Endothelial cell of umbilical vein (primary cell): ENCODE data around the gene INPP5F. TPM values are rescaled to one million over a fixed set of nuclear protein-coding genes. Genes with fewer than 3 reads are reported as not detected.

Source experiments
- BruUV-seq: library from RNA; stranded (reverse); fragments of 400-500 nt; replicated peaks from 2 replicates; lab custom pipeline; 2021; lab: Mats Ljungman, UMichigan
- CTCF ChIA-PET: fragments of 300-600, 350-600 bp; sonication (Branson Sonifier 250); formaldehyde crosslinking; loops from one replicate; lab custom pipeline; 2021; ENCODE audit warnings: antibody characterized with exemption, inconsistent platforms; lab: Charles Lee
- POLR2A ChIA-PET: fragments of 300-600, 350-600 bp; sonication (Branson Sonifier 250); formaldehyde crosslinking; loops from one replicate; lab custom pipeline; 2021; ENCODE audit warnings: antibody characterized with exemption, inconsistent platforms; lab: Charles Lee
- DNase-seq: peaks from one replicate; pipeline ENCODE4 v3.0.0-alpha.2; 2011; ENCODE audit warnings: low read depth, low spot score
- FAIRE-seq: peaks from 2 replicates; lab custom pipeline; 2011; peaks lifted over from hg19 to GRCh38; lab: Jason Lieb, UNC
- H2AFZ ChIP-seq: 2 replicates; pipeline ENCODE4 v1.6.0; 2012; ENCODE audit warnings: low read depth, low read length, control low read depth, inconsistent platforms
- H3K27ac ChIP-seq: 2 replicates; pipeline ENCODE4 v1.5.1; 2011; ENCODE audit warnings: low read depth, mild to moderate bottlenecking, control low read depth, low read length, moderate library complexity; ENCODE audit not compliant: insufficient read depth
- H3K27me3 ChIP-seq, 2 experiments: 2 replicates each; pipeline versions ENCODE4 v1.6.0 to v1.6.1; 2011; ENCODE audit warnings: low read length in 2 of 2, mixed read lengths in 1 of 2; ENCODE audit not compliant: control insufficient read depth in 2 of 2, insufficient read depth in 2 of 2
- H3K36me3 ChIP-seq, 2 experiments: 2 replicates in 1 of 2; 3 replicates in 1 of 2; pipeline ENCODE4 v1.5.1; 2011; ENCODE audit warnings: low read length in 2 of 2, mild to moderate bottlenecking in 1 of 2, moderate library complexity in 1 of 2; ENCODE audit not compliant: control insufficient read depth in 2 of 2, insufficient read depth in 2 of 2; ENCODE audit errors: extremely low read depth in 1 of 2
- H3K4me1 ChIP-seq: 3 replicates; pipeline ENCODE4 v1.5.1; 2011; ENCODE audit warnings: mild to moderate bottlenecking, low read length; ENCODE audit not compliant: control insufficient read depth, insufficient read depth; ENCODE audit errors: extremely low read depth
- H3K4me2 ChIP-seq: 2 replicates; pipeline ENCODE4 v1.6.1; 2011; ENCODE audit warnings: low read length, control low read depth, mixed read lengths; ENCODE audit not compliant: insufficient read depth
- H3K4me3 ChIP-seq, 3 experiments: fragments of 200-600 bp in 1 of 3; sonication (generic), shearing (Covaris generic) in 1 of 3; replicated peaks in 1 of 3; 2 replicates each; pipeline ENCODE4 v1.5.1; 2011 to 2016; ENCODE audit warnings: control low read depth in 3 of 3, low read length in 3 of 3, mild to moderate bottlenecking in 2 of 3, inconsistent platforms in 1 of 3, low read depth in 1 of 3, moderate library complexity in 1 of 3; ENCODE audit not compliant: insufficient read depth in 1 of 3
- H3K79me2 ChIP-seq: 2 replicates; pipeline ENCODE4 v1.6.0; 2012; ENCODE audit warnings: low read length, inconsistent platforms; ENCODE audit not compliant: control insufficient read depth, insufficient read depth
- H3K9ac ChIP-seq: replicated peaks from 2 replicates; pipeline ENCODE3; 2011; ENCODE audit warnings: low read length, control low read depth; ENCODE audit not compliant: insufficient read depth; ENCODE audit errors: extremely low read depth
- H3K9me1 ChIP-seq: replicated peaks from 3 replicates; pipeline ENCODE4 v1.6.0; 2011; ENCODE audit warnings: mild to moderate bottlenecking, low read length; ENCODE audit not compliant: control insufficient read depth, insufficient read depth; ENCODE audit errors: extremely low read depth
- H3K9me3 ChIP-seq: replicated peaks from 2 replicates; pipeline ENCODE4 v1.5.1; 2012; ENCODE audit warnings: low read length, inconsistent platforms; ENCODE audit not compliant: control insufficient read depth, insufficient read depth
- H4K20me1 ChIP-seq: replicated peaks from 2 replicates; pipeline ENCODE3; 2011; ENCODE audit warnings: mild to moderate bottlenecking, low read length; ENCODE audit not compliant: control insufficient read depth, insufficient read depth; ENCODE audit errors: extremely low read depth
- EZH2 ChIP-seq: IDR thresholded peaks from 2 replicates; pipeline ENCODE4 v1.6.1; 2012; ENCODE audit warnings: borderline replicate concordance, low read depth, mild to moderate bottlenecking, moderate library complexity, low read length, inconsistent platforms; ENCODE audit not compliant: severe bottlenecking
- FOS ChIP-seq: IDR thresholded peaks from 2 replicates; pipeline ENCODE4 v1.6.1; 2011; ENCODE audit warnings: mild to moderate bottlenecking, low read length, moderate library complexity, borderline replicate concordance; ENCODE audit not compliant: insufficient read depth
- GATA2 ChIP-seq: IDR thresholded peaks from 2 replicates; pipeline ENCODE4 v1.7.0; 2011; ENCODE audit warnings: low read depth, mild to moderate bottlenecking, moderate library complexity, mixed read lengths, low read length; ENCODE audit not compliant: insufficient read length, insufficient read depth
- JUN ChIP-seq: IDR thresholded peaks from 2 replicates; pipeline ENCODE4 v1.6.1; 2011; ENCODE audit warnings: borderline replicate concordance, low read depth; ENCODE audit not compliant: insufficient read length, insufficient read depth
- MYC ChIP-seq: IDR thresholded peaks from one replicate; pipeline ENCODE4 v1.6.1; 2011; ENCODE audit warnings: mild to moderate bottlenecking, low read depth, low read length
- POLR2A ChIP-seq: IDR thresholded peaks from 2 replicates; pipeline ENCODE4 v1.6.1; 2012; ENCODE audit warnings: low read depth, mild to moderate bottlenecking, control low read depth, low read length
- POLR2AphosphoS5 ChIP-seq: IDR thresholded peaks from 2 replicates; pipeline ENCODE4 v1.6.1; 2012; ENCODE audit warnings: low read depth, mild to moderate bottlenecking, control low read depth, low read length, moderate library complexity; ENCODE audit not compliant: insufficient read depth
- dilution Hi-C: fragments of 300-500 bp; cut with MboI; formaldehyde crosslinking; loops from one replicate; pipeline ENCODE4 v1.15.0; 2019; ENCODE audit warnings: low sequenced_read_pairs; ENCODE audit not compliant: extremely low pct_ligation_motif_present
- intact Hi-C: fragments of 100-400 bp; cut with micrococcal nuclease; formaldehyde crosslinking; loops from one replicate; pipeline ENCODE4 v1.10.0; 2022
- polyA plus RNA-seq, 4 experiments: library from polyadenylated mRNA; depleted of rRNA in 3 of 4; stranded (reverse) in 3 of 4; unstranded in 1 of 4; fragments of >200 nt; gene quantifications; 2 replicates each; pipeline versions ENCODE4 v1.2.1 to v1.2.3, GENCODE V29; 2011 to 2012; ENCODE audit warnings: missing spikeins in 1 of 4
- total RNA-seq: library from RNA; stranded (reverse); gene quantifications from 2 replicates; pipeline ENCODE4 v1.2.3, GENCODE V29; 2021
- TF ChIP-seq, protein P1 (sequence below): IDR thresholded peaks from 2 replicates; pipeline ENCODE4 v1.6.1; 2011; ENCODE audit not compliant: insufficient read depth, insufficient read length
- TF ChIP-seq, protein P2 (sequence below), 2 donors: IDR thresholded peaks; 1 replicate in 1 of 2; 2 replicates in 1 of 2; pipeline ENCODE4 v1.5.1; 2011; ENCODE audit warnings: low read length in 2 of 2, mild to moderate bottlenecking in 2 of 2, moderate library complexity in 2 of 2, control low read depth in 1 of 2, inconsistent platforms in 1 of 2, low read depth in 1 of 2; ENCODE audit not compliant: insufficient read depth in 1 of 2; ENCODE audit errors: extremely low read depth in 1 of 2

Gene INPP5F
- total and polyA plus RNA-seq, 2 donors (not counting 3 experiments of a cell fraction or from before 2014, with no cell fraction given): 6.1 to 20.3 TPM

- no peak overlapping the region for H3K4me3 ChIP-seq
- no peaks in the 10 kb centered on the region for H3K9me1 ChIP-seq
- DNase-seq (no peak), FAIRE-seq (no peak)
- H4K20me1 ChIP-seq: no peaks in the 10 kb centered on the region
- TF ChIP-seq, protein P1, sequence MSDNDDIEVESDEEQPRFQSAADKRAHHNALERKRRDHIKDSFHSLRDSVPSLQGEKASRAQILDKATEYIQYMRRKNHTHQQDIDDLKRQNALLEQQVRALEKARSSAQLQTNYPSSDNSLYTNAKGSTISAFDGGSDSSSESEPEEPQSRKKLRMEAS: no peak
- TF ChIP-seq GATA2: no peak
- no peak for TF ChIP-seq MYC
- TF ChIP-seq JUN: no peak
- TF ChIP-seq, protein P2, sequence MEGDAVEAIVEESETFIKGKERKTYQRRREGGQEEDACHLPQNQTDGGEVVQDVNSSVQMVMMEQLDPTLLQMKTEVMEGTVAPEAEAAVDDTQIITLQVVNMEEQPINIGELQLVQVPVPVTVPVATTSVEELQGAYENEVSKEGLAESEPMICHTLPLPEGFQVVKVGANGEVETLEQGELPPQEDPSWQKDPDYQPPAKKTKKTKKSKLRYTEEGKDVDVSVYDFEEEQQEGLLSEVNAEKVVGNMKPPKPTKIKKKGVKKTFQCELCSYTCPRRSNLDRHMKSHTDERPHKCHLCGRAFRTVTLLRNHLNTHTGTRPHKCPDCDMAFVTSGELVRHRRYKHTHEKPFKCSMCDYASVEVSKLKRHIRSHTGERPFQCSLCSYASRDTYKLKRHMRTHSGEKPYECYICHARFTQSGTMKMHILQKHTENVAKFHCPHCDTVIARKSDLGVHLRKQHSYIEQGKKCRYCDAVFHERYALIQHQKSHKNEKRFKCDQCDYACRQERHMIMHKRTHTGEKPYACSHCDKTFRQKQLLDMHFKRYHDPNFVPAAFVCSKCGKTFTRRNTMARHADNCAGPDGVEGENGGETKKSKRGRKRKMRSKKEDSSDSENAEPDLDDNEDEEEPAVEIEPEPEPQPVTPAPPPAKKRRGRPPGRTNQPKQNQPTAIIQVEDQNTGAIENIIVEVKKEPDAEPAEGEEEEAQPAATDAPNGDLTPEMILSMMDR (IDR thresholded peaks at IDR 0.05; ENCODE audit: extremely low read depth in 1 of 2, insufficient read depth in 1 of 2, low read depth in 1 of 2, low read length in 2 of 2): no peak
- TF ChIP-seq EZH2: no peak
- no peak for TF ChIP-seq POLR2AphosphoS5
- TF ChIP-seq FOS: no peak
- TF ChIP-seq POLR2A: no peak
- no TSS peak for BruUV-seq
- no peaks in the 10 kb centered on the region for H3K9me3 ChIP-seq
- H2AFZ ChIP-seq: no peak overlapping the region
- no peak overlapping the region for H3K4me2 ChIP-seq
- intact Hi-C loops: no loop called here
- POLR2A ChIA-PET: no interaction called here
- H3K27me3 ChIP-seq: no peaks in the 10 kb centered on the region
- H3K9ac ChIP-seq: no peak overlapping the region
- dilution Hi-C loops: no loop called here
- no peaks in the 10 kb centered on the region for H3K36me3 ChIP-seq
- H3K4me1 ChIP-seq: peaks cover 6% of the 10 kb centered on the region
- CTCF ChIA-PET: interaction anchor here (0.9 to 3.2 kb wide), 4 partner anchors 8 to 141 kb away, joined by 3 to 20 read pairs (median 7); no protein-coding TSS in a partner anchor
- H3K27ac ChIP-seq: no peak overlapping the region
- H3K79me2 ChIP-seq: peaks cover 35% of the 10 kb centered on the region
These were observed 17.2 kb downstream of the INPP5F start for GRCh38 chr10:119742947-119743648.
